Loucy (cell line): ENCODE measurements around the gene BLTP1.

Experiments
- H2AFZ ChIP-seq: fragments of 200-600 bp; sonication (generic); 2 replicates; pipeline ENCODE4 v1.6.0; 2016; ENCODE audit warnings: antibody characterized with exemption, mild to moderate bottlenecking, low read length, moderate library complexity
- H3F3A ChIP-seq: fragments of 200-600 bp; 2 replicates; pipeline ENCODE4 v1.6.0; 2016; ENCODE audit warnings: antibody characterized with exemption, low read depth, mild to moderate bottlenecking
- H3K27me3 ChIP-seq: fragments of 200-600 bp; sonication (generic); 2 replicates; pipeline ENCODE4 v1.6.1; 2014; ENCODE audit warnings: low read length, mild to moderate bottlenecking; ENCODE audit not compliant: insufficient read depth, poor library complexity, severe bottlenecking
- H3K36me3 ChIP-seq: fragments of 200-600 bp; sonication (generic); 2 replicates; pipeline ENCODE4 v1.6.1; 2016; ENCODE audit warnings: low read length; ENCODE audit not compliant: insufficient read depth
- H3K4me1 ChIP-seq: fragments of 200-600 bp; sonication (generic); 2 replicates; pipeline ENCODE4 v1.5.1; 2014; ENCODE audit warnings: low read length, mild to moderate bottlenecking; ENCODE audit not compliant: insufficient read depth, poor library complexity, severe bottlenecking
- H3K4me2 ChIP-seq: fragments of 200-600 bp; sonication (generic); 2 replicates; pipeline ENCODE4 v1.6.0; 2014; ENCODE audit warnings: antibody characterized with exemption, low read length, low read depth, mild to moderate bottlenecking; ENCODE audit not compliant: poor library complexity, severe bottlenecking
- H3K4me3 ChIP-seq: fragments of 200-600 bp; sonication (generic); 2 replicates; pipeline ENCODE4 v1.5.1; 2014; ENCODE audit warnings: low read length, mild to moderate bottlenecking, mixed read lengths; ENCODE audit not compliant: poor library complexity, severe bottlenecking
- H3K79me2 ChIP-seq: fragments of 200-600 bp; sonication (generic); 2 replicates; pipeline ENCODE4 v1.6.1; 2014; ENCODE audit warnings: low read length; ENCODE audit not compliant: insufficient read depth
- H3K9ac ChIP-seq: fragments of 200-600 bp; sonication (generic); 2 replicates; pipeline ENCODE4 v1.6.0; 2014; ENCODE audit warnings: mild to moderate bottlenecking, low read depth, low read length, moderate library complexity; ENCODE audit not compliant: poor library complexity, severe bottlenecking
- H3K9me2 ChIP-seq: fragments of 200-600 bp; sonication (generic); replicated peaks from 2 replicates; pipeline ENCODE4 v1.6.1; 2016; ENCODE audit warnings: low read depth, low read length, mixed read lengths
- H3K9me3 ChIP-seq: fragments of 200-600 bp; sonication (generic); 2 replicates; pipeline ENCODE4 v1.6.1; 2014; ENCODE audit warnings: mild to moderate bottlenecking, antibody characterized with exemption, low read length, low read depth; ENCODE audit not compliant: insufficient read depth
- H4K20me1 ChIP-seq: fragments of 200-600 bp; sonication (generic); 2 replicates; pipeline ENCODE4 v1.6.0; 2014; ENCODE audit warnings: antibody characterized with exemption, low read length, mild to moderate bottlenecking; ENCODE audit not compliant: insufficient read depth, poor library complexity, severe bottlenecking
- EZH2phosphoT487 ChIP-seq: fragments of 200-600 bp; IDR thresholded peaks from 2 replicates; pipeline ENCODE4 v1.6.1; 2018; ENCODE audit warnings: antibody characterized with exemption, mild to moderate bottlenecking, moderate library complexity, borderline replicate concordance
- TF ChIP-seq, protein P1 (sequence below): fragments of 200-600 bp; sonication (generic); conservative IDR thresholded peaks from 2 replicates; pipeline ENCODE4 v1.5.1; 2014; ENCODE audit warnings: mild to moderate bottlenecking, antibody characterized with exemption, low read length

BLTP1 gene

DNA sequence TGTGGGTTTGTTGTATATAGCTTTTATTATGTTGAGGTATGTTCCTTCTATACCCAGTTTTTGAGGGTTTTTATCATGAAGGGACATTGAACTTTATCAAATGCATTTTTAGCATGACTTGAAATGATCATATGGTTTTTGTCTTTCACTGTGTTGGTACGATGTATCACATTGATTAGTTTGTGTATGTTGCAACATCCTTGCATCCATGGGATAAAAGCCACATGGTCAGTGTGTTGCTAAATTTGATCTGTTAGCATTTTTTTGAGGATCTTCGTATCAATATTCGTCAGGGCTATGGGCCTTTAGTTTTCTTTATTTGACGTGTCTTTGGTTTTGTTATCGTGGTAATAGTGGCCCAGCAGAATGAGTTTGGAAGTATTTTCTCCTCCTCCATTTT, 11.3 kb upstream of the BLTP1 start:
- H3K9me2 ChIP-seq = no peaks in the 10 kb centered on the region
- no peaks in the 10 kb centered on the region for H3K27me3 ChIP-seq
- H3K79me2 ChIP-seq = no peaks in the 10 kb centered on the region
- no peaks in the 10 kb centered on the region for H3K9me3 ChIP-seq
- H3F3A ChIP-seq = no peaks in the 10 kb centered on the region
- no peak for TF ChIP-seq EZH2phosphoT487
- TF ChIP-seq, protein P1, sequence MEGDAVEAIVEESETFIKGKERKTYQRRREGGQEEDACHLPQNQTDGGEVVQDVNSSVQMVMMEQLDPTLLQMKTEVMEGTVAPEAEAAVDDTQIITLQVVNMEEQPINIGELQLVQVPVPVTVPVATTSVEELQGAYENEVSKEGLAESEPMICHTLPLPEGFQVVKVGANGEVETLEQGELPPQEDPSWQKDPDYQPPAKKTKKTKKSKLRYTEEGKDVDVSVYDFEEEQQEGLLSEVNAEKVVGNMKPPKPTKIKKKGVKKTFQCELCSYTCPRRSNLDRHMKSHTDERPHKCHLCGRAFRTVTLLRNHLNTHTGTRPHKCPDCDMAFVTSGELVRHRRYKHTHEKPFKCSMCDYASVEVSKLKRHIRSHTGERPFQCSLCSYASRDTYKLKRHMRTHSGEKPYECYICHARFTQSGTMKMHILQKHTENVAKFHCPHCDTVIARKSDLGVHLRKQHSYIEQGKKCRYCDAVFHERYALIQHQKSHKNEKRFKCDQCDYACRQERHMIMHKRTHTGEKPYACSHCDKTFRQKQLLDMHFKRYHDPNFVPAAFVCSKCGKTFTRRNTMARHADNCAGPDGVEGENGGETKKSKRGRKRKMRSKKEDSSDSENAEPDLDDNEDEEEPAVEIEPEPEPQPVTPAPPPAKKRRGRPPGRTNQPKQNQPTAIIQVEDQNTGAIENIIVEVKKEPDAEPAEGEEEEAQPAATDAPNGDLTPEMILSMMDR = no peak
- H3K9ac ChIP-seq = no peak overlapping the region
- no peaks in the 10 kb centered on the region for H4K20me1 ChIP-seq
- H3K36me3 ChIP-seq = no peaks in the 10 kb centered on the region
- no peak overlapping the region for H3K4me2 ChIP-seq
- no peak overlapping the region for H2AFZ ChIP-seq
- no peak overlapping the region for H3K4me3 ChIP-seq
- no peaks in the 10 kb centered on the region for H3K4me1 ChIP-seq

GRCh38 chr4:122142687-122143086, 9.4 kb upstream of the BLTP1 start:
- H3K4me1 ChIP-seq = no peaks in the 10 kb centered on the region
- TF ChIP-seq, protein P1 = no peak
- no peak for TF ChIP-seq EZH2phosphoT487
- H3K4me2 ChIP-seq = no peak overlapping the region
- no peaks in the 10 kb centered on the region for H4K20me1 ChIP-seq
- no peaks in the 10 kb centered on the region for H3K9me3 ChIP-seq
- H3K79me2 ChIP-seq = no peaks in the 10 kb centered on the region
- no peaks in the 10 kb centered on the region for H3F3A ChIP-seq
- no peak overlapping the region for H3K4me3 ChIP-seq
- no peak overlapping the region for H2AFZ ChIP-seq
- no peak overlapping the region for H3K9ac ChIP-seq
- no peaks in the 10 kb centered on the region for H3K36me3 ChIP-seq
- no peaks in the 10 kb centered on the region for H3K9me2 ChIP-seq
- no peaks in the 10 kb centered on the region for H3K27me3 ChIP-seq

- Histone ChIP-seq H3F3A (no peaks in the 10 kb centered on the region), H3K36me3 (no peaks in the 10 kb centered on the region), H3K79me2 (no peaks in the 10 kb centered on the region), H2AFZ (no peak overlapping the region), H3K9me3 (no peaks in the 10 kb centered on the region), H3K9ac (no peak overlapping the region), H3K4me3 (no peak overlapping the region), H3K4me1 (peaks cover 4% of the 10 kb centered on the region), H3K27me3 (no peaks in the 10 kb centered on the region), H3K9me2 (no peaks in the 10 kb centered on the region), H4K20me1 (no peaks in the 10 kb centered on the region), H3K4me2 (no peak overlapping the region)
- TF ChIP-seq EZH2phosphoT487 = no peak
- TF ChIP-seq, protein P1 = no peak
These were observed 5.5 kb upstream of the BLTP1 start for GRCh38 chr4:122146652-122147051.
